GM21360 (cell line): Measurements from ENCODE around the gene RRAD.
"Not testable (repeated sequence)": the region's sequence is repeated elsewhere in the genome, so short reads cannot be mapped to it uniquely, and the experiment has no call there.

Source experiments
- ATAC-seq: cut with Tn5 transposase; IDR thresholded peaks from one replicate; pipeline ENCODE4 v1.9.1; 2021; ENCODE audit warnings: mild to moderate bottlenecking, moderate library complexity; ENCODE audit not compliant: unreplicated experiment

The RRAD gene

DNA sequence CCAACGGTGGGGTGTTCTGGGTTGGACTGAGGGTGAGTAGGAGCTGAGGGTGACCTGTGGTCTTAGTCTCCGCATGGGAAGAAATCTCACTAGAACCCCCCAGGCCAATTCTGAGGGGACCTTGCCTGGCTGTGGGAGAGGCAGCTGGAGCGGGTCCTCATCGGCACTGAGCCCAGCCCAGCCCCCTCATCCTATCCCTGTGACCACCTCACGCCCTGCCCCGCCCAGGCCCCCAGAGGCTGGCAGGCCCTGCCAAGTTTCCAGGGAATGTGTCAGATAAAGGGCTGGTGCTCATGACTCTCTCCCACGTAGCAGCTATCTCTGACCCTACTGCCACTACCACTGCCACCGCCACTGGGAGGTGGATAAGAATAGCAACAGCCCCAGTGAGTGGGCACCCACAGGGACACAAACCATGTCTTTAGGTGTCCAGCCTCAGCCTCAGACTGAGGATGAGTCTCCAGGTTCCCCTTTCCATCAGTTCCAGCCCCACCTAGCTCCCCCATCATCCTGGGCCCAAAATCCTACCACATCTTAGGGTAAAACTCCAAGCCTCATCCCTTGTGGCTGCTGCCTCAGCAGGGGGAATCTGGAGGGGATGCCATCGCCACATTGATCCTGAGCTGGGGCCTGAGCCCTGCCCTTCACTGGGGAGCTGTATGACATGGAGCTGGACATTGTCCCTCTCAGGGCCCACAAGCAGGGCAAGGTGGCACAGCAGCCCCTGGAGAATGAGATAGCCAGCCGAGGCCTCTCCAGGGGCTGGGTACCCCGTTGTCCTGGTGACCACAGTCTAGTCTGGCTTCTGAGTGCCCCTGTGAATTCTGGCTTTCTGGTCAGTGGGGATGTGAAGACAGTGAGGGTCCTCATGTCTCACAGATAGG, 21.5 kb downstream of the RRAD start:
- ATAC-seq = no peak

DNA sequence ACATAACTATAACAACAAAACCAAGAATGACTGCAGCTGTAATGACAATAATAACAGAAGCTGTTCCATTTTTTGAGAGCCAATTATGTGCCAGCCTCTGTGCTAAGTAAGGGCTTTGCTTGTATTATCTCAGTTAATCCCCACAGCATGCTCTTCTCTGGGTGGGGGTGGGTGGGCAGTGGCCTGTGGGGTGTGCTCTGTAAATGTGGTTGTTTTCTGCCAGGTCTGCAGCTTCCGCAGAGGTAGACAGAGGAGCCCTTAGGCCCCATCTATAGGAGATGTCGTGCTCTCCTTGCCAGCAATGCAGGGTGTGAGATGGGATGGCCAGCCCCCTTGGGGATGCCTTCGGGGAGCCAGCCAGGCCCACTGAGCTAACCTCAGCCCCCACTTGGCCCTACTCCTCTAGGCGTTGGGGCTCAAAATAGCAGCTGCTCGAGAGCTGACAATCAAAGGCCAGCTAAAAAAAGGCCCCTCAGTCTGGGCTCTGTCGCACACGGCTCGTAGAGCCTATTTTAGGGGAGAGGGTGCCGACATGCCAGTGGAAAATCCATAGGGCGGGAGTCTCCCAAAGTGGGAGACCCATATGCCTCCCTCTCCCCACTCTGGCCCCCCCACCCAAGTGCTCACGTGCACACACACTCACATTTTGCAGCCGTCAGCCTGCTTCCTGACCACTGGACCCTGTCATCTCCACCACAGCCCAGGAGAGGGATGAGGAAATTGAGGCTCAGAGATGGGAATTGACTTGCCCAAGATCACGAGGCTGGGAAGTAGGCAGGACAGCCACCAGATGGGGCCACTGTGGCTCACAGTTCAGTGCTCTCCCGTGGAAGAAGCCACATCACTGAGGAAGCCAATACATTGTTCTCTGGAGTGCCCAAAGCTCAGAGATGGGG, 22.4 kb downstream of the RRAD start:
- no peak for ATAC-seq

DNA sequence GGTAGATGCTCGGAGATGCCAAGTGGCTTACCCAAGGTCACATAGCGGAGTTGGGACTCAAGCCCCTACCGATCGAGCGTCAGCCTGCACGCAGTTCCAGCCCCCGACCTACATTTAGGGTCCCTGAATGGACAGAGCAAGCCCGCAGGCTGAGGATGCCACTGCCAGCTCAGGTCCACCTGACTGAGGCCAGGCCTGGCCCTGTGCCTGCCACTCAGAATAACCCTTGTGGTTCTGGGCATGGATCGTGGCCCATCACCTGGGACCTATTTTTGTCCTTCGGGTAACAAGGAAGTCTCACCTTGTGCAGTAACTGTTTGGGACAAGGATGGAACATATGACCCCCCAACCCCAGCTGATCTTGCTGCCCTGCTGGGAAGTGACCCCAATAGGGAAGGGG, 23.7 kb downstream of the RRAD start:
- ATAC-seq = no peak

DNA sequence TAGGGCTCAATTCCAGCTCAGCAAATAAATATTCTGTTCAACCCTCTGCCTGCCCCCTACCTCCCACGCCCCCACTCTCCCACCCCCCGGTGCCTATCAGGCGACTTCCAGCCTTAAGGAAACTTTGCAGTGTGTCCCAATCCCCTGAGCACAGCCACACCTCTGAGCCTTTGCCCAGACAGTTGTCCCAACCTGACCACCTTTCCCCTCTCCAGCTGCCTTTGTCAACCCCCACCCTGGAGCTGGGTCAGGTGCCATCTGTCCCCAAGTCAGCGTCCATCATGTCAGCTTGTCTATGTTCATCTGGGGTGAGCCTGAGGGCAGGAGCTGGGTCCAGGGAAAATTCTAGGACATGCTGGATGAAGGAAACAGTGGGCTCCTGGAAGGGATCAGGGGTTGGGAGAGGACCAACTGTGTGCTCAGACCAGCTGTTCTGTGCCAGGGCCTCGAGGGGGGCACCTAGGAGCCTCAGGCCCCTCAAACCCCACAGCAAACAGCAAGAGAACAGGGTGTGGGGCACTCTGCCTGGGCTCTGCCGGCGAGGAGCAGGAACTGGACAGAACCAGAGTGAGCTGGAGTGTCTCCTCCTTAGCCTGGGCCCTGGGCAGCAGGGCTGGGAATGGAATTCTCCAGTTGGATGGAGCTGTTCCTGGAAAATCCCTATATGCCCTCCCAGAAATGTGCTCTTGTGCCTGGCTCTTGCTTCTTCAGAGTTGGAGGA, 24.5 kb downstream of the RRAD start:
- no peak for ATAC-seq

DNA sequence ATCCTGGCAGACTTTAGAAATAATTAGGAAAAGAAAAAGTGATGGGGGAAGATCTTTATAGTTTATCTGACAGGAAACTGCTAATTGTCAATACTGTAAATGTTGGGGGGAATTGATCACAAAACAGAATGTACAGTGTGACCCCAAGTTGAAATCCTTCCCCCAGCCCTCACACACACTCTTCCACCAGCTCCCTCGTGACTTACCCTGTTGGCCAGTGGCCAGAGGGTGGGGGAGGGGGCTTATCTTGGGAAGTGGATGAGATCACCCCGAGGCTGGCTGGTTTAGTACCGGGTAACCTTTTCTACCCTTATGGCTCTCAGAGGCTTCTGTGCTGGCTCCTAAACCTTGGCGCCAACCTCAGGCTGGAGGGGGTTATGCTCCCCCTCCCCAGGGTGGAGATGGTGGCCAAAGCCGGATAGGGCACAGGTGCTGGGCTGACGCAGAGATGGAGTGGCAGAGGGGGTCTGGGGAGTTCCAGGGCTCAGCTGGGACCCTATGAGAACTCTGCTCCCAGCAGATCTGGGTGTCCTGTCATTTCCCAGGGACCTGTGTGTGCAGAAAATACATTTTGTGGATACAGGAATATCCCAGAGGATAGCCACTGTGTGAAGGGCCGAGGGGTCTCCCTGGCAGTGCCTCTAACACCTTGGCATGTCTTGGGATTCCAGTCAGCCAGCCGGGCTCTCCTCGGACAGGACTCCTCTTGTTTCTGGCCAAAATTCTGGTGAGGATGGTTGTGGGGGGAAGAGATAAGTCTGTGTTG, 25.2 kb downstream of the RRAD start:
- no peak for ATAC-seq

DNA sequence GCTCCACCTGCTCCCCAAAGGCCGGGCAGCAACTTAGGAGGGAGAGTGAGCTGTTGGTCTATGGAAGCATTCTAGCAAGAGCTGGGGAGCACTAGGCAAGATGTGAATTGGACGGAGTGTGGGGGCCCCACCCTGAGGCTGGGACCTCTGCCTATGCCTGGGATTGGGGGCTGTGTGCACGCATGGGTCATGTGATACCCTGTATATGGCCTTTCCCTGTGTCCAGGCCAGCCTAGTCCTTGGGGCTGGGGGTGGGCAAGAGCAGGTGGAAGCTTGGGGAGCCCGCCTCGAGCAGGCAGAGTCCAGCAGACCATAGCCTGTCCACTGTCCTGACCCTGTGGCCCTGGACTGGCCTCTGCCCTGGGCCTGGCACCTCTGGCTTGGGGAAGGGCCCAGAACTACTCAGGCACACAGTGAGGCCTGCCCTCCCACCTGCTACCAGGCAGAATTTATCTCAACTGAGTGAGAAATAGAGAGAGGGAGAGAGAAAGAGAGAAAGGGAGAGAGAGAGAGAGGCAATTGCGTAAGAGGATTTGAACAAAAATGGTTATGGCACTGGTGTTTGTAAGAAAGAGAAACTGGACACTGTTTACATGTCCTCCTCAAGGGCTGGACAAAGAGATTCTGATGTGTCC, 25.9 kb downstream of the RRAD start:
- ATAC-seq = no peak

DNA sequence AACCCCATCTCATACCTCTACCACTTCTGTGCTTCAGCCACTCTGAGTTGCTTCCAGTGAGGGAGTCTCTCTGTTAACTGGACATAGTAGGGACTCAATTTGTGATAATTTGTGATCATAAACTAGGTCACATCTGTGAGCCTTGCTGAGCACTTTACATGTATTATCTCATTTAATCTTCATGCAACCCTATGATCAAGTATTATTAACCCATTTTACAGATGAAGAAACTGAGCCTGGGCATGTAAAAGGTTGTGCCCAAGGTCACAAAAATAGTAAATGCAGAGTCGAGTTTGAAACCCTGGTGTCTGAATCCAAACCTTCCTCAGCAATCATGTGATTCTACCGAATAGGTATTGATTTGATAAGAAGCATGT, 26.4 kb downstream of the RRAD start:
- ATAC-seq = no peak

DNA sequence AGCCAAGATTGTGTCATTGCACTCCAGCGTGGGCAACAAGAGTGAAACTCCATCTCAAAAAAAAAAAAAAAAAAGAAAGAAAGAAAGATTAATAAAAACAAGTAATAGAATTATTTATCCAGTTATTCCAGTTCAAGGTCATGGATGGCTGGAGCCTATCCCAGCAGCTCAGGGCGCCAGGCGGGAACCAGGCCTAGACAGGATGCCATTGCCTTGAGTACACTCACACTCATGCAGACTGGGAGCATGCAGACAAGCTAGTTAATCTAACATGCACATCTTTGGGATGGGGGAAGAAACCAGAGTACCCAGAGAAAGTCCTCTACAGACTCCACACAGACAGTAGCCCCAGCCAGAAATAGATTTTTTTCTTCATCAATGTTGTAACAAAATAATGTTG, 27.1 kb downstream of the RRAD start:
- no peak for ATAC-seq

DNA sequence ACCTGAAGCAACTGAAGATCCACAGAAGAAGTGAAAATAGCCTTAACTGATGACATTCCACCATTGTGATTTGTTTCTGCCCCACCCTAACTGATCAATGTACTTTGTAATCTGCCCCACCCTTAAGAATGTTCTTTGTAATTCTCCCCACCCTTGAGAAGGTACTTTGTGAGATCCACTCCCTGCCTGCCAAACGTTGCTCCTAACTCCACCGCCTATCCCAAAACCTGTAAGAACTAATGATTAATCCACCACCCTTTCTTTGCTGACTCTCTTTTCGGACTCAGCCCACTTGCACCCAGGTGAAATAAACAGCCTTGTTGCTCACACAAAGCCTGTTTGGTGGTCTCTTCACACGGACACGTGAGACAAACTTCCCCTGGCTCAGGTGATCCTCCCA, 28.7 kb downstream of the RRAD start:
- not testable (repeated sequence) for ATAC-seq

DNA sequence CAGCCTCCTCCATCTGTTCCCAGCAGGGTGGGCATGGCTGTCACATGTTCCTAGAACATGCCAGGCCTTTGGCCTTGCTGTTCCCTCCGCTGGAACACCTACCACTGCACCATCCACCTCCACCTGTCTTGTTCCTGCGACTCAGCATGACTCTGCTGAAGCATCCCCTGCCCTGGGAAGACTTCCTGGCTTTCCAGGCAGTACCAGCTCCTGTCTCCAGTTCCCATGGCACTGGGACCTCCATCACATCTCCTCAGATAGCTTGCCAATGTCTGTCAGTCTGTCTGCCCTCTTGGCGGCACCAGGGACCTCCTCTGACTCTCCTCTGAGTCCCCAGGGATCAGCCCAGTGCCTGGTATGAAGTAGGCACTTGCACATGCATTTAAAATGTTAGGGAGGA, 29.3 kb downstream of the RRAD start:
- ATAC-seq = no peak

DNA sequence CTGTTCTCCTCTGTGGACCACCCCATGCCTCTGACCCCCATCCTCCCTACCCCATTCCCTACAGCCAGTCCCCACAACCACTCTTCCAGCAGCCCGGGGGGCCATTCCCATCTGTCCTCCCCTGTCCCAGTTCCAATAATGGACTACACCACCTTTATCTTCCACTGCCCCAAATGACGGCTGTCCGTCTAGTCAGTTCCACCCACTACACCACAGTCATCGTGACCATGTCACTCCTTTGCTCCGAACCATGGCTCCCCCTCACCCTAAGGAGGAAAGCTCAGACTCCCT, 29.7 kb downstream of the RRAD start:
- no peak for ATAC-seq

DNA sequence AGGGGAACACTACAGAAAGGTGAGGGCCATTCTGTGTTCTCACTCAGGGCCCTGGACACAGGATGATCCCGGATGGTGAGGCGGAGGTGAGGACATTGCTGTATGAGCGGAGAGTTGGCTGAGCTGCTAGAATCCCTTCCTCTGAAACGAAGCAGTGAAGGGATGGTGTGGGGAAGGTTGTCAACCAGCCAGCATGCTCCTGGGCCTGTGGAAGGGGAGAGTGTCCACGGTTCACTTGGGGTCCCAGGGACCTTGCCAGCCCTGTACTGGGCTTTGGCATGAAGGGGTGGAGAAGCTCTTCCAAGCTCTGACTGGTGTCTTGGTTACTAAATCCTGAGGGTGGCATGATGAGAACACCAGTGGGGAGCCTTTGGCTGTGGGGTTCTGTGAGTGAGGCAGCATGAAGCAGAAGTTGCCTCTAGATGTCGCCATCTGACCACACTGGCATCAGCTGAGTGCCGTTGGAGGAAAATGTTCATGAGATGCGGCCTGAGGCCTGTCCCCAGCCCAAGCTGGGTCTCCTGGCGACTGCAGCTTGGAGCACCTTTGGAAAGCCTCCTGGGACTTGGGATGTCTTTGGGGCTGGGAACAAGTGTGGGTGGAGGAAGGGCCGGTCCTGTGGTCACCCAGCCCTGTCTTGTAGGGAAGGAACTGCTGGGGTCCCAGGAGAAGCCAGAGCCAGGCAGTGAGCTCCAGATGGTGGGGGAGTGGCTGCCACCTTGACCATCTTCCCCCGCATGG, 30.2 kb downstream of the RRAD start:
- no peak for ATAC-seq

DNA sequence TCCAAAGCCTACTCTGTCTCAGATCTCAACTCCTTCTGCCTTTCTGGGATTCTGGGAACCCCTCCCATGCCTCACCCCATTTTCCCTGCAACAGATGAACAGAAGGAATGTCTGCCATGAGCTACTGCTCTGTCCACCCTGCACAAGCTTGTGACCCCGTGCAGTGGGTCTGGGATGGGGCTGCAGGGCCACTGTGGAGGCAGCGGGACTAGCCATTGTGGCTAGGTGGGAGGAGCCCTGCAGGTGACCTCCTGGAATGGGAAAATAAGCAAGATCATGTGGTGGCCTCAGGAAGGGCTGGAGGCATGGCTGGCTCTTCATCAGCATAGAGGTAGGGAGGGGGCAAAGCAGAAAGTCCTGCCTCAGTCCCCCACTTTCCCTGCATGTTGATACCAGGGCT, 31.3 kb downstream of the RRAD start:
- ATAC-seq = no peak

DNA sequence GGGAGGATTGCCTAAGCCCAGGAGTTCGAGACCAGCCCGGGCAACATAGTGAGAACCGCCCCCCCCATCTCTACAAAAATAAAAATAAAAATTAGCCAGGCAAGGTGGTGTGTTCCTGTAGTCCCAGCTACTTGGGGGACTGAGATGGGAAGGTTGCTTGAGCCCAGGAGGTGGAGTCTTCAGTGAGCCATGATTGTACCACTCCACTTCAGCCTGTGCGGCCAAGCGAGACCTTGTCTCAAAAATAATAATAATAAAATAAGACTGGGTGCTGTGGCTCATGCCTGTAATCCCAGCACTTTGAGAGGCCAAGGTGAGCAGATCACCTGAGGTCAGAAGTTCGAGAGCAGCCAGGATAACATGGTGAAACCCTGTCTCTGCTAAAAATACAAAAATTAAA, 33.5 kb downstream of the RRAD start:
- ATAC-seq = no peak

DNA sequence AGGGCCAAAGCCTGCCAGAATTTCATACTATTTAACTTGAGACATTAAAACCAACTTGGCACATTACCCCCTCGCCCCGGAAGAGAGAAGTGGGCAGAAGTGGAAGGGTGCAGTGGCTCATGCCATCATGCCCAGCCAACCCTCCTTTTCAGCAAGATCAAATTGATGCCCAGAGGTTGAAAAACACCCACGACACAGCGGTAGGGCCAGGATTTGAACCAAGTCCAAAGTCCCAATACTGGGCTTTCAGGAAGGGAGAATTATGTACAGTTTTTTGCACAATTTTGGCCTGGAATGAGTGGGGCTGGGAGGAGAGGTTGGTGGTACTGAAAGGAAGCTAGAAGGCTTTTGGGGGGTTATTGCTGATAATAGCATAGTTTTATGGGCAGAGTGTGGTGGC, 34.0 kb downstream of the RRAD start:
- no peak for ATAC-seq

DNA sequence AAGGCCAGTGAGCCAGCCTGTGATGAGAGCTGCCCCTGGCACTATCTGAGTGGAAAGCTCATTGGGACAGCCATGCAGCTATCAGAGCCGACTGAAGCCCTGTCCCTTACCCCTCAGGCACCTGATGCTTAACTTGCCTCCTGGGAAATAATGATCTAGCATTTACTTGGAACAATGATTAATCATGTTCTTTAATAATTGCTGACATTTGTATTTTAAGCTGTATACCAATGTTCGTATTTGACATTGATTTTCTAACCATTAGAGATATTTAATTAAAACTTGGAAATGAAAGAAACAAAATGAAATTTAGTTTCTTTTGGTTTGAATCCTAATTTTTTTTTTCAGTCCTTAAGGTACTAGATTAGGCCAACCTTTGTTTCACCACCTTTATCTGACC, 34.5 kb downstream of the RRAD start:
- no peak for ATAC-seq

DNA sequence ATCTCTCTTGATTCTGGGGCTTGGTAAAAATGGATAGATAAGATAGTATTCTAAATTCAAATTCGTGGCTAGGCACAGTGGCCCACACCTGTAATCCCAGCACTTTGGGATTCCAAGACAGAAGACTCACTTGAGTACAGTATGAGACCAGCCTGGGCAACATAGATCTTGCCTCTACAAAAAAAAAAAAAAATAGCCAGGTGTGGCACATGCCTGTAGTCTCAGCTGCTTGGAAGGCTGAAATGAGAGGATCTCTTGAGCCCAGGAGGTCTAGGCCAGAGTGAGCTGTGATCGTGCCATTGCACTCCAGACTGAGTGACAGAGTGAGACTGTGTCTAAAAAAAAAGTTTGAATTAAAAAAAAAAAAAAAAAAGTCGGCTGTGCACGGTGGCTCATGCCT, 35.7 kb downstream of the RRAD start:
- ATAC-seq = no peak

DNA sequence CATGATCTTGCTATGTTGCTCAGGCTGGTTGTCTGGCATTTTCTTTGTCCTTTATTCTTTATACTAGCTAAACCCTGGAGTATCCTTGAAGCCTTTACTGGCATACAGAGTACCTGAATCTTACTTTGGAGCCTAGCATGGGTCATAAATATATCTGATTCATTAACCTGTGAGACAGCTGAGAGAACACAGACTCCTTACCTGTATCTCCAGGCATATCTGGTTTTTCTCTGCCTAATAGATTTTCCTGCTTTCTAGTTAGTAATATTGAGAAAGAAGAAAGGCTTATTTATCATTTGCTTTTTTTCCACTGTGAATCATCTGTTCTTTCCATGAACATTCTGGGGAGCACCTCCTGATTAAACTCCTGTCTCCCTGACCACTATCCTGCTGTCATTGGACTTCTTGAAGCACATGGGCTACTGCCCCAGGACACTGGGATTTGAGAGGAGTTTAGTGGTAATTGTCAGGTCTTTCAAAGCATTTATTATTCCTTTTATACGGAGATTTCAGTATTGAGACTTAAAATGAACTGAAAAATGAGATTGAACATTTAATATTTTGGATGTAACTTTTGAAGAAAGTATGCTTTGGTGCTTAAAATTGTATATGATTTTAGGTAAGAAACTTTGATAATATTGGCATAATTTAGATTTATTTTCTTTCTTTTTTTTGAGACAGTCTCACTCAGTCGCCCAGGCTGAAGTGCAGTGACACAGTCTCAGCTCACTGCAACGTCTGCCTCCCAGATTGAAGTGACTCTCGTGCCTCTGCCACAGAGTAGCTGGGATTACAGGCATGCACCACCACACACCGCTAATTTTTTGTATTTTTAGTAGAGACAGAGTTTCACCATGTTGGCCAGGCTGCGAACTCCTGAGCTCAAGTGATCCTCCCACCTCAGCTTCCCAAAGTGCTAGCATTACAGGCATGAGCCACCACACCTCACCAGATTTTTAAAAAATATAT, 36.4 kb downstream of the RRAD start:
- ATAC-seq = no peak

DNA sequence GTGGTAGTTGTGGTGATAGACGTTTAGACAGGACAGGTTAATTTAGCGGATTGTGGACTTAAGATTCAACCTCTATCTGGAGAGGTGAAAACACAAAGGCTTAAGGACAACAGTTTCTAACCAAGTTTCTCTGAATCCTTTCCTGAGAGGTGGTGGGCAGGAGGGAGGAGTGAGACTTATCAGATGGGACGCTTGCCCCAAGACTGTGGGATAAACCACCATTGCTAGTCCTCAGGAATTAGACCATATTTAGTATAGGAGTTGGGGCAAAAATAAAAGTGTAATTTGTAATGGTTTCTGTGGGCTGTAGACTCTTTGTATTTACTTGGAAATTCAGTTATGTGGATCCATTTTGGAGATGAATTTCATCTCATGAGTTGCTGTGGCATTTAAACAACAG, 38.4 kb downstream of the RRAD start:
- no peak for ATAC-seq
